ENCODE results near the gene DKK3.
A peak's percentile ranks its signal among the peaks of the same experiment; 100 is the strongest.
"Not testable (repeated sequence)": the region's sequence is repeated elsewhere in the genome, so short reads cannot be mapped to it uniquely, and the experiment has no call there.

Gene DKK3

GRCh38 chr11:12007769-12008737 lies at the start of gene DKK3:
Gene DKK3 (minus strand): TSS chr11:12008626. CDS start chr11:12008582, 44 bp downstream.
- no peak for DNase-seq

- no peak for DNase-seq
Measured at GRCh38 chr11:12057299-12057980, 49.0 kb upstream of the DKK3 start.

GRCh38 chr11:12056119-12056518 lies 47.7 kb upstream of the DKK3 start:
- DNase-seq: no peak

GRCh38 chr11:12053606-12054361 lies 45.4 kb upstream of the DKK3 start:
- DNase-seq: no peak

- no peak for DNase-seq
Measured at GRCh38 chr11:12052676-12053605, 44.5 kb upstream of the DKK3 start.

GRCh38 chr11:12051287-12051662 lies 42.8 kb upstream of the DKK3 start:
- DNase-seq: no peak

GRCh38 chr11:12050470-12051286 lies 42.3 kb upstream of the DKK3 start:
- DNase-seq: no peak

- DNase-seq: no peak
Measured at GRCh38 chr11:12048936-12049790, 40.7 kb upstream of the DKK3 start.

- DNase-seq: no peak
Measured at GRCh38 chr11:12046636-12047236, 38.3 kb upstream of the DKK3 start.

- no peak for DNase-seq
Measured at GRCh38 chr11:12045914-12046635, 37.6 kb upstream of the DKK3 start.

GRCh38 chr11:12044799-12045198 lies 36.4 kb upstream of the DKK3 start:
- no peak for DNase-seq

GRCh38 chr11:12043959-12044791 lies 35.7 kb upstream of the DKK3 start:
- peak; percentile 12 to 30 (median 19) for DNase-seq

GRCh38 chr11:12043221-12043620 lies 34.8 kb upstream of the DKK3 start:
- no peak for DNase-seq

GRCh38 chr11:12042215-12042676 lies 33.8 kb upstream of the DKK3 start:
- no peak for DNase-seq

GRCh38 chr11:12040719-12041118 lies 32.3 kb upstream of the DKK3 start:
- DNase-seq: not testable (repeated sequence)

- no peak for DNase-seq
Measured at GRCh38 chr11:12032968-12033367, 24.5 kb upstream of the DKK3 start.

GRCh38 chr11:12031856-12032544 lies 23.6 kb upstream of the DKK3 start:
- DNase-seq: no peak

All from activated CD4-positive, CD25-positive, alpha-beta regulatory T cell (primary cell).